Neural crest cell (in vitro differentiated cells): ENCODE measurements around the gene KIAA0825. TPM values are rescaled to one million over a fixed set of nuclear protein-coding genes. Genes with fewer than 3 reads are reported as not detected.

Source experiments
- DNase-seq: peaks from one replicate; pipeline ENCODE4 v3.0.0; 2021; ENCODE audit warnings: low read depth, mixed read lengths, low spot score
- H3K27ac Mint-ChIP-seq: one replicate; pipeline ENCODE4 v1.8.0; 2021; ENCODE audit warnings: mild to moderate bottlenecking, mixed read lengths; ENCODE audit not compliant: unreplicated experiment
- H3K27me3 Mint-ChIP-seq: 2 replicates; pipeline ENCODE4 v1.8.0; 2021; ENCODE audit warnings: low read depth, mild to moderate bottlenecking, mixed read lengths
- H3K36me3 Mint-ChIP-seq: 2 replicates; pipeline ENCODE4 v1.8.0; 2021; ENCODE audit warnings: low read depth, mild to moderate bottlenecking, mixed read lengths
- H3K4me1 Mint-ChIP-seq: 2 replicates; pipeline ENCODE4 v1.8.0; 2021; ENCODE audit warnings: mixed read lengths
- H3K4me3 Mint-ChIP-seq: one replicate; pipeline ENCODE4 v1.8.0; 2021; ENCODE audit warnings: mild to moderate bottlenecking, mixed read lengths
- H3K9me3 Mint-ChIP-seq: 2 replicates; pipeline ENCODE4 v1.8.0; 2021; ENCODE audit warnings: mixed read lengths
- CTCF ChIP-seq: fragments of 200-600 bp; sonication (generic); conservative IDR thresholded peaks from 2 replicates; pipeline ENCODE4 v1.5.0; 2021; ENCODE audit warnings: antibody characterized with exemption, mild to moderate bottlenecking
- total RNA-seq: library from RNA; stranded (reverse); gene quantifications from 2 replicates; pipeline ENCODE4 v1.2.1, GENCODE V29; 2021

Gene KIAA0825
- total RNA-seq, 1 donor from 2014 or later: 3.5 TPM

- no peak overlapping the region for H3K27ac Mint-ChIP-seq
- no peaks in the 10 kb centered on the region for H3K27me3 Mint-ChIP-seq
- no peak overlapping the region for H3K4me3 Mint-ChIP-seq
- DNase-seq: no peak
- H3K9me3 Mint-ChIP-seq: no peaks in the 10 kb centered on the region
- no peaks in the 10 kb centered on the region for H3K4me1 Mint-ChIP-seq
- TF ChIP-seq CTCF: no peak
- no peaks in the 10 kb centered on the region for H3K36me3 Mint-ChIP-seq
Observed at GRCh38 chr5:94375801-94376200, 242.6 kb downstream of the KIAA0825 start.

- Mint-ChIP-seq H3K27me3 (no peaks in the 10 kb centered on the region), H3K36me3 (no peaks in the 10 kb centered on the region), H3K4me3 (no peak overlapping the region), H3K9me3 (no peaks in the 10 kb centered on the region), H3K27ac (no peak overlapping the region), H3K4me1 (no peaks in the 10 kb centered on the region)
- no peak for TF ChIP-seq CTCF
- DNase-seq: no peak
Observed at GRCh38 chr5:94374336-94374735, 244.1 kb downstream of the KIAA0825 start.

DNA sequence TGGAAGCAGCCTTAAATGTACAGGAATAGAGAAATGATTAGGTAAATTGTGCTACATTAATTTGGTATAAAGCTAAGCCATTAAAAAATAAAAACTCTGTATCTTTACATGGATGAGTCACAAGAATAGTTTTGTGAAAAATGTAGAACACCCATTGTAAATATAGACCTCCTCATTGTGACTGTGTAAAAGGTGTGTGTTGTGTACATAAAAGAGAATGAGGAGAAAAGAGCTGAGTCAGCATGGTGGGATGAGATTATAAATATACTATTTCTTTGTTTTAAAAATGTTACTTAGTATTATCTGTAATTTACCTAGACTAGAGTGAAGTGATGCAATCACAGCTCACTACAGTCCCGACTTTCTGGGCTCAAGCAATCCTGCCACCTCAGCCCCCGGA lies 250.5 kb downstream of the KIAA0825 start:
- Mint-ChIP-seq H3K27me3 (no peaks in the 10 kb centered on the region), H3K4me1 (no peaks in the 10 kb centered on the region), H3K9me3 (peaks cover 4% of the 10 kb centered on the region), H3K4me3 (no peak overlapping the region), H3K36me3 (no peaks in the 10 kb centered on the region), H3K27ac (no peak overlapping the region)
- TF ChIP-seq CTCF: no peak
- DNase-seq: no peak

GRCh38 chr5:94366811-94367210 lies 251.6 kb downstream of the KIAA0825 start:
- H3K36me3 Mint-ChIP-seq: no peaks in the 10 kb centered on the region
- no peak for TF ChIP-seq CTCF

DNA sequence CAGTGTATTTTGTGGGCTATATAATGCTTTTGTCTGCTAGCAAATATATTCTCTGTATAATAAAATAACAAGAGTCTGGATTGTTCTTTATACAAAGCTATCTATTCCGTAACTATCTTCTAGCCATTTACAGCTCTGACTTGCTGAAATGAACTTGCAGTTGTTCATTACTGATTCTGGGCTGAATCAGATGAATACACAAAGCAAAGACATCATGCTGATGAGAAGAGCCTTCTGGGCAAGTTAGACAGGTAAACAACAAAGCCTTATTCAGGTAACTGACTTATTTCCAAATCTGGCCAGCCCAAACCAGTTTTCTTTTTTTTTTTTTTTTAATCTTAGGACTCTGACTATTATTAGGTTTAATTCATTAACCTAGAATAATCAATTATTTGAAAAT lies 255.5 kb downstream of the KIAA0825 start:
- Mint-ChIP-seq H3K27me3 (no peaks in the 10 kb centered on the region), H3K27ac (no peak overlapping the region), H3K4me3 (no peak overlapping the region), H3K4me1 (no peaks in the 10 kb centered on the region), H3K36me3 (no peaks in the 10 kb centered on the region), H3K9me3 (peaks cover 4% of the 10 kb centered on the region)
- no peak for TF ChIP-seq CTCF
- DNase-seq: no peak

More at GRCh38 chr5:94366811-94367210, 251.6 kb downstream of the KIAA0825 start:
- Mint-ChIP-seq H3K27me3 (no peaks in the 10 kb centered on the region), H3K9me3 (peaks cover 4% of the 10 kb centered on the region), H3K4me3 (no peak overlapping the region), H3K27ac (no peak overlapping the region), H3K4me1 (no peaks in the 10 kb centered on the region)
- no peak for DNase-seq
